ENCODE data around the gene PARM1.

The PARM1 gene

DNA sequence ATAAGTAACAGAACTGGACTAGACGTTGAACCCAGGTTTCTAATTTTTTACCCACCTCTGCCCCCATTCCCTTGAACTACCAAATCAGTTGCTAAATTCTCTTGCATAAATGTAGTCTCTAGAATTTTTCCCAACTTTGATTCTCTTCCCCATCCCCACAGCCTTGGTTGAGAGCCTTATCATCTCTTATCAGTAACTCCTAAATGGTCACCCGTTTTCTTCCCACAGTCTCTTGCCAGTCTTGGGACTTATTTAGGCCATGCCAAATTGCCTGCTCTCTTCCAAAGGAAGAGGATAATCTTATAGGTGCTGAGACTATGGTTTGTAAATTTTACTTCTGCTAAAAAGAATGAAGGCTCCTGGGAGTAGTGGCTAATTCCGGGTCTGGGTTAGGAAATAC lies 13.3 kb downstream of the PARM1 start:
- TF ChIP-seq ZNF366 (tag by site-specific recombination; conservative IDR thresholded peaks at IDR 0.05) (no peak), ZNF423 (tag by site-specific recombination; IDR thresholded peaks at IDR 0.05) (no peak), SCRT1 (tag by site-specific recombination; IDR thresholded peaks at IDR 0.05; ENCODE audit: borderline replicate concordance) (no peak), ZNF610 (tag by site-specific recombination; IDR thresholded peaks at IDR 0.05; ENCODE audit: borderline replicate concordance) (no peak), ZBTB21 (tag by site-specific recombination; IDR thresholded peaks at IDR 0.05) (no peak), ZNF670 (tag by site-specific recombination; IDR thresholded peaks at IDR 0.05; ENCODE audit: low read depth) (no peak), ZNF138 (tag by site-specific recombination; IDR thresholded peaks at IDR 0.05; ENCODE audit: borderline replicate concordance) (no peak), ZNF514 (tag by site-specific recombination; IDR thresholded peaks at IDR 0.05) (no peak), MEIS1 (CRISPR knock-in tag; IDR thresholded peaks at IDR 0.05; ENCODE audit: borderline replicate concordance) (no peak), ZNF10 (tag by site-specific recombination; IDR thresholded peaks at IDR 0.05) (no peak)
- TF ChIP-seq, protein P1, sequence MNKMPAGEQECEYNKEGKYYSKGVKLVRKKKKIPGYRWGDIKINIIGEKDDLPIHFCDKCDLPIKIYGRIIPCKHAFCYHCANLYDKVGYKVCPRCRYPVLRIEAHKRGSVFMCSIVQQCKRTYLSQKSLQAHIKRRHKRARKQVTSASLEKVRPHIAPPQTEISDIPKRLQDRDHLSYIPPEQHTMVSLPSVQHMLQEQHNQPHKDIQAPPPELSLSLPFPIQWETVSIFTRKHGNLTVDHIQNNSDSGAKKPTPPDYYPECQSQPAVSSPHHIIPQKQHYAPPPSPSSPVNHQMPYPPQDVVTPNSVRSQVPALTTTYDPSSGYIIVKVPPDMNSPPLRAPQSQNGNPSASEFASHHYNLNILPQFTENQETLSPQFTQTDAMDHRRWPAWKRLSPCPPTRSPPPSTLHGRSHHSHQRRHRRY (tag by site-specific recombination; IDR thresholded peaks at IDR 0.05) = no peak
- Histone ChIP-seq H3K27ac (ENCODE audit: extremely low read depth, low read depth, low read length) (no peak overlapping the region), H3K4me3 (ENCODE audit: low read depth, low read length) (no peak overlapping the region), H3K4me1 (ENCODE audit: control insufficient read depth, insufficient read depth, low read length) (no peaks in the 10 kb centered on the region), H3K36me3 (ENCODE audit: control insufficient read depth in 2 of 2, insufficient read depth in 1 of 2, low read length in 2 of 2) (no peaks in the 10 kb centered on the region), H3K9me3 (ENCODE audit: control insufficient read depth, insufficient read depth, low read depth, low read length) (no peaks in the 10 kb centered on the region)
- CTCF ChIA-PET = no interaction called here
- POLR2A ChIA-PET = no interaction called here

DNA sequence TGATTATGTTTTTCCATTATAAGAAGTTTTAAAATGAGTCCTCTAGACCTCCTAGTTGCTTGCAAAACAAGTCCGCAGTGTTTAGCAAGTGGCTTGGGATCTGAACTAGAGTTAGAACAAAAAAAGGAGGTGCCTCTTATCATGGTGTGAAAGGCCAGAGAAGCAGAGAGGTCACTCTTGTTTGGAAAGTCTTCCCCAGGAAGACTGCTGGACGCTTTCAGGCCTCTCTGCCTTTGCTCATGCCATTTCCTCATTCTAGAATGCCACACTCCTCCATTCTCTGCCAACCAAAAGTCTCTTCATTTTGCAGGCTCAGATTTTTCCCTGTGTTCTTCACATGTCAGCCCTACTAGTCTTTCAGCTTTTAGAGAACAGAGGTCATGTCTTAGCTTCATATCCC lies 14.9 kb downstream of the PARM1 start:
- TF ChIP-seq ZNF596 (tag by site-specific recombination; IDR thresholded peaks at IDR 0.05) (no peak), ZNF184 (tag by site-specific recombination; IDR thresholded peaks at IDR 0.05) (no peak), SETDB1 (IDR thresholded peaks at IDR 0.05; ENCODE audit: insufficient read length, low read length) (no peak), ZNF2 (tag by site-specific recombination; IDR thresholded peaks at IDR 0.05) (no peak), ZNF18 (tag by site-specific recombination; IDR thresholded peaks at IDR 0.05) (no peak), MZF1 (tag by site-specific recombination; IDR thresholded peaks at IDR 0.05; ENCODE audit: borderline replicate concordance) (no peak), ZNF561 (tag by site-specific recombination; IDR thresholded peaks at IDR 0.05; ENCODE audit: borderline replicate concordance) (no peak), ZNF521 (tag by site-specific recombination; IDR thresholded peaks at IDR 0.05) (no peak), ZBTB48 (tag by site-specific recombination; IDR thresholded peaks at IDR 0.05) (no peak), ZNF571 (tag by site-specific recombination; IDR thresholded peaks at IDR 0.05) (no peak), ZNF513 (tag by site-specific recombination; IDR thresholded peaks at IDR 0.05) (no peak), ZNF214 (tag by site-specific recombination; IDR thresholded peaks at IDR 0.05; ENCODE audit: borderline replicate concordance) (no peak), ZSCAN4 (tag by site-specific recombination; IDR thresholded peaks at IDR 0.05) (no peak), ZSCAN23 (tag by site-specific recombination; IDR thresholded peaks at IDR 0.05) (no peak)
- TF ChIP-seq, protein P2, sequence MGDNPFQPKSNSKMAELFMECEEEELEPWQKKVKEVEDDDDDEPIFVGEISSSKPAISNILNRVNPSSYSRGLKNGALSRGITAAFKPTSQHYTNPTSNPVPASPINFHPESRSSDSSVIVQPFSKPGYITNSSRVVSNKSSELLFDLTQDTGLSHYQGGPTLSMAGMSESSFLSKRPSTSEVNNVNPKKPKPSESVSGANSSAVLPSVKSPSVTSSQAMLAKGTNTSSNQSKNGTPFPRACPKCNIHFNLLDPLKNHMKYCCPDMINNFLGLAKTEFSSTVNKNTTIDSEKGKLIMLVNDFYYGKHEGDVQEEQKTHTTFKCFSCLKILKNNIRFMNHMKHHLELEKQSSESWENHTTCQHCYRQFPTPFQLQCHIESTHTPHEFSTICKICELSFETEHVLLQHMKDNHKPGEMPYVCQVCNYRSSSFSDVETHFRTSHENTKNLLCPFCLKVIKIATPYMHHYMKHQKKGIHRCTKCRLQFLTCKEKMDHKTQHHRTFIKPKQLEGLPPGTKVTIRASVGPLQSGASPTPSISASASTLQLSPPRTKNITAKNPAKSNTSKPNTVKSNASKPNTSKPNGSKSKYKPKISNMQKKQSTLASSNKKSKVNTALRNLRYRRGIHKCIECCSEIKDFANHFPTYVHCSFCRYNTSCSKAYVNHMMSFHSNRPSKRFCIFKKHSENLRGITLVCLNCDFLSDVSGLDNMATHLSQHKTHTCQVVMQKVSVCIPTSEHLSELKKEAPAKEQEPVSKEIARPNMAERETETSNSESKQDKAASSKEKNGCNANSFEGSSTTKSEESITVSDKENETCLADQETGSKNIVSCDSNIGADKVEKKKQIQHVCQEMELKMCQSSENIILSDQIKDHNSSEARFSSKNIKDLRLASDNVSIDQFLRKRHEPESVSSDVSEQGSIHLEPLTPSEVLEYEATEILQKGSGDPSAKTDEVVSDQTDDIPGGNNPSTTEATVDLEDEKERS (tag by site-specific recombination; IDR thresholded peaks at IDR 0.05) = no peak
- Histone ChIP-seq H3K9me3 (ENCODE audit: control insufficient read depth, insufficient read depth, low read depth, low read length) (no peaks in the 10 kb centered on the region), H3K4me3 (ENCODE audit: low read depth, low read length) (no peak overlapping the region), H3K4me1 (ENCODE audit: control insufficient read depth, insufficient read depth, low read length) (no peaks in the 10 kb centered on the region), H3K27ac (ENCODE audit: extremely low read depth, low read depth, low read length) (no peak overlapping the region), H3K36me3 (ENCODE audit: control insufficient read depth in 2 of 2, insufficient read depth in 1 of 2, low read length in 2 of 2) (no peaks in the 10 kb centered on the region)
- POLR2A ChIA-PET = no interaction called here
- CTCF ChIA-PET = no interaction called here
